GM12875 (cell line): ENCODE data around the gene LIAS.

Source experiments
- H3K4me3 ChIP-seq: one replicate; pipeline ENCODE4 v1.5.1; 2011; ENCODE audit warnings: low read depth, low read length, control low read depth
- CTCF ChIP-seq: IDR thresholded peaks from 2 replicates; pipeline ENCODE4 v1.5.1; 2011; ENCODE audit warnings: low read depth, mild to moderate bottlenecking, control low read depth, inconsistent platforms, low read length, moderate library complexity, borderline replicate concordance; ENCODE audit not compliant: insufficient read depth

LIAS gene

GRCh38 chr4:39486221-39486804, 27.5 kb downstream of the LIAS start:
- TF ChIP-seq CTCF: no peak
- H3K4me3 ChIP-seq: no peak overlapping the region

- no peak for TF ChIP-seq CTCF
- no peak overlapping the region for H3K4me3 ChIP-seq
Observed at GRCh38 chr4:39490322-39490721, 31.5 kb downstream of the LIAS start.

GRCh38 chr4:39494354-39494753, 35.5 kb downstream of the LIAS start:
- no peak for TF ChIP-seq CTCF
- no peak overlapping the region for H3K4me3 ChIP-seq

GRCh38 chr4:39495446-39496213, 36.8 kb downstream of the LIAS start:
- H3K4me3 ChIP-seq: no peak overlapping the region
- no peak for TF ChIP-seq CTCF

- H3K4me3 ChIP-seq: no peak overlapping the region
- no peak for TF ChIP-seq CTCF
Observed at GRCh38 chr4:39497909-39498726, 39.3 kb downstream of the LIAS start.

- H3K4me3 ChIP-seq: no peak overlapping the region
- no peak for TF ChIP-seq CTCF
Observed at GRCh38 chr4:39498727-39499020, 39.8 kb downstream of the LIAS start.
